Erythroblast (primary cell): ENCODE data around the gene TAS1R2.

ENCODE experiments used
- GATA1 ChIP-seq: IDR thresholded peaks from 2 replicates; pipeline ENCODE4 v1.6.1; 2011; ENCODE audit warnings: low read depth, mild to moderate bottlenecking, control low read depth, low read length, moderate library complexity
- POLR2A ChIP-seq: IDR thresholded peaks from 2 replicates; pipeline ENCODE4 v1.6.1; 2011; ENCODE audit warnings: mild to moderate bottlenecking, low read length

- TF ChIP-seq POLR2A (no peak), GATA1 (no peak)
Measured at GRCh38 chr1:18878538-18879214, 19.2 kb upstream of the TAS1R2 start.
